Mesothelial cell of epicardium (in vitro differentiated cells): ENCODE results near the gene PRDM10. TPM values are rescaled to one million over a fixed set of nuclear protein-coding genes. Genes with fewer than 3 reads are reported as not detected.
A peak's percentile ranks its signal among the peaks of the same experiment; 100 is the strongest.

Source experiments
- DNase-seq, 2 experiments: peaks; one replicate each; pipeline ENCODE4 v3.0.0; 2021; ENCODE audit warnings: low spot score in 2 of 2; ENCODE audit not compliant: unreplicated experiment in 2 of 2
- H3K27ac Mint-ChIP-seq: 2 replicates; pipeline ENCODE4 v1.8.0; 2021; ENCODE audit warnings: mixed read lengths
- H3K27me3 Mint-ChIP-seq: 2 replicates; pipeline ENCODE4 v1.8.0; 2021; ENCODE audit warnings: low read depth, mixed read lengths
- H3K36me3 Mint-ChIP-seq: 2 replicates; pipeline ENCODE4 v1.8.0; 2021; ENCODE audit warnings: mixed read lengths
- H3K4me1 Mint-ChIP-seq: 2 replicates; pipeline ENCODE4 v1.8.0; 2021; ENCODE audit warnings: mixed read lengths
- H3K4me3 Mint-ChIP-seq: 2 replicates; pipeline ENCODE4 v1.8.0; 2021; ENCODE audit warnings: mild to moderate bottlenecking, moderate library complexity, mixed read lengths
- H3K9me3 Mint-ChIP-seq: 2 replicates; pipeline ENCODE4 v1.8.0; 2021; ENCODE audit warnings: mixed read lengths
- CTCF ChIP-seq: fragments of 200-600 bp; sonication (generic); IDR thresholded peaks from one replicate; pipeline ENCODE4 v1.5.0; 2021; ENCODE audit warnings: antibody characterized with exemption; ENCODE audit not compliant: unreplicated experiment
- total RNA-seq: library from RNA; stranded (reverse); gene quantifications from 3 replicates; pipeline ENCODE4 v1.2.1, GENCODE V29; 2021

The PRDM10 gene
- total RNA-seq, 1 donor from 2014 or later, result 17.8 TPM

- DNase-seq, result no peak
- Mint-ChIP-seq H3K27me3 (no peaks in the 10 kb centered on the region), H3K9me3 (no peaks in the 10 kb centered on the region), H3K27ac (peak overlapping the region; percentile 85), H3K4me3 (no peak overlapping the region), H3K4me1 (peaks cover 21% of the 10 kb centered on the region), H3K36me3 (peaks cover 4% of the 10 kb centered on the region)
- TF ChIP-seq CTCF, result no peak
Measured at GRCh38 chr11:129854232-129854805, 148.3 kb downstream of the PRDM10 start.

GRCh38 chr11:129853518-129854231 is 149.0 kb downstream of the PRDM10 start:
- peak; percentile 34 to 74 for DNase-seq
- peaks cover 2% of the 10 kb centered on the region for H3K36me3 Mint-ChIP-seq
- peak overlapping the region; percentile 85 for H3K27ac Mint-ChIP-seq
- no peaks in the 10 kb centered on the region for H3K27me3 Mint-ChIP-seq
- no peak overlapping the region for H3K4me3 Mint-ChIP-seq
- H3K9me3 Mint-ChIP-seq, result no peaks in the 10 kb centered on the region
- peaks cover 21% of the 10 kb centered on the region for H3K4me1 Mint-ChIP-seq
- no peak for TF ChIP-seq CTCF

GRCh38 chr11:129852125-129852740 is 150.4 kb downstream of the PRDM10 start:
- Mint-ChIP-seq H3K4me3 (no peak overlapping the region), H3K4me1 (peaks cover 21% of the 10 kb centered on the region), H3K36me3 (peaks cover 2% of the 10 kb centered on the region), H3K27me3 (no peaks in the 10 kb centered on the region), H3K9me3 (no peaks in the 10 kb centered on the region), H3K27ac (no peak overlapping the region)
- no peak for DNase-seq
- TF ChIP-seq CTCF, result no peak

Other genes starting within 250 kb of the PRDM10 start
- 0.69 to 0.81 TPM (median 0.80 TPM) in 3 replicates for gene TMEM45B, start 187.0 kb downstream of the PRDM10 start, total RNA-seq
- 50.4 to 53.6 TPM (median 51.6 TPM) in 3 replicates for gene NFRKB, start 107.3 kb downstream of the PRDM10 start, total RNA-seq
- 234 to 240 TPM (median 239 TPM) in 3 replicates for gene APLP2, start 67.1 kb upstream of the PRDM10 start, total RNA-seq
- gene ST14, start 156.9 kb upstream of the PRDM10 start, total RNA-seq, result 39.6 to 42.0 TPM (median 40.8 TPM) in 3 replicates